ENCODE measurements around the gene S100B.

DNA sequence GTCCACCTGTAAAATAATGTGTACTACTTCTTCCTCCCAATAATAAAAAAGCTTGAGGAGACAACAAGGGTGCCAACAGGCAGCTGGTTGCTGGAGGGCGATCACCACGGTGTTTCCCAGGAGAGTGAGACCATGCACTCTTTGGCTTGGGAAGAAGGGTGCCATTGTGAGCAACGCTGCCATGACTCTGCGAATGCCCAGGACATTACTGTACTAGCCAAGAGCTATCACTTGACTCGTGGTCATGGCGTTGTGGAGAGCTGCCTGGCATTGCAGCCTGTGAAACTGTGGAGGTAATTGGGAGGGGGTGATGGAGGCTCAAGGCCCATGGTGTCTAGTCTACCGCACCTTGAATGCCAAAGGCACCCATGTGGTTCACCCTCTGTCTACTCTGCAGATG lies 16.0 kb upstream of the S100B start:
- TF ChIP-seq POLR2A (IDR thresholded peaks at IDR 0.05) (no peak), CTCF (IDR thresholded peaks at IDR 0.05 in 4 of 5, conservative IDR thresholded peaks at IDR 0.05 in 1 of 5) (no peak)

Measured in gastrocnemius medialis (tissue), 4 donors.